HCT116 (cell line): ENCODE measurements around the gene OR11H7. TPM values are rescaled to one million over a fixed set of nuclear protein-coding genes. Genes with fewer than 3 reads are reported as not detected.
"Not testable (repeated sequence)": the region's sequence is repeated elsewhere in the genome, so short reads cannot be mapped to it uniquely, and the experiment has no call there.

Experiments
- ATAC-seq: fragments of 200-7000 bp; cut with Tn5 transposase; 2 replicates; pipeline ENCODE4 v1.9.1; 2020; ENCODE audit warnings: mild to moderate bottlenecking, moderate library complexity
- BruUV-seq: library from RNA; stranded (reverse); fragments of 400-500 nt; replicated peaks from 2 replicates; lab custom pipeline; 2021; lab: Mats Ljungman, UMichigan
- CTCF ChIA-PET: fragments of 300-600 bp; sonication (Branson Sonifier 250); formaldehyde crosslinking; loops from one replicate; lab custom pipeline; 2021; ENCODE audit warnings: antibody characterized with exemption; lab: Charles Lee
- POLR2A ChIA-PET: fragments of 300-600, 350-600 bp; sonication (Branson Sonifier 250); formaldehyde crosslinking; loops from one replicate; lab custom pipeline; 2021; ENCODE audit warnings: antibody characterized with exemption; lab: Charles Lee
- RAD21 ChIA-PET, 2 experiments: fragments of 300-600 bp; sonication (Branson Sonifier 250); formaldehyde crosslinking; loops; one replicate each; lab custom pipeline; 2023; ENCODE audit warnings: low total read pairs in 2 of 2; ENCODE audit not compliant: uncharacterized antibody in 2 of 2, unreplicated experiment in 2 of 2, low non-redundant PET in 1 of 2; lab: Charles Lee
- DNase-seq: peaks from one replicate; pipeline ENCODE4 v3.0.0-alpha.2; 2010; ENCODE audit warnings: low read depth, low spot score
- H2AFZ ChIP-seq: fragments of 200-600 bp; shearing (Covaris generic), sonication (generic); 2 replicates; pipeline ENCODE4 v1.6.1; 2017; ENCODE audit warnings: low read depth, mixed run types, mixed read lengths, antibody characterized with exemption, low read length; ENCODE audit not compliant: poor library complexity, severe bottlenecking
- H3K27ac ChIP-seq: 2 replicates; pipeline ENCODE4 v1.5.1; 2012; ENCODE audit warnings: low read depth, low read length
- H3K27me3 ChIP-seq: fragments of 200-600 bp; sonication (generic); 2 replicates; pipeline ENCODE4 v1.6.1; 2016; ENCODE audit warnings: mixed run types, low read length, mixed read lengths; ENCODE audit not compliant: insufficient read depth
- H3K36me3 ChIP-seq, 2 experiments: fragments of 200-500 bp in 1 of 2; fragments of 200-600 bp in 1 of 2; sonication (Bioruptor generic) in 1 of 2; sonication (generic) in 1 of 2; 2 replicates each; pipeline versions ENCODE4 v1.5.1 to v1.6.1; 2014 to 2016; ENCODE audit warnings: low read length in 2 of 2, inconsistent platforms in 1 of 2, mixed read lengths in 1 of 2, mixed run types in 1 of 2; ENCODE audit not compliant: insufficient read depth in 2 of 2, control insufficient read depth in 1 of 2
- H3K4me1 ChIP-seq, 2 experiments: fragments of 200-600 bp in 1 of 2; sonication (generic) in 1 of 2; 2 replicates each; pipeline versions ENCODE4 v1.5.1 to v1.6.1; 2012 to 2017; ENCODE audit warnings: low read length in 2 of 2, inconsistent platforms in 1 of 2, mild to moderate bottlenecking in 1 of 2, mixed read lengths in 1 of 2, mixed run types in 1 of 2, moderate library complexity in 1 of 2; ENCODE audit not compliant: insufficient read depth in 2 of 2, control insufficient read depth in 1 of 2
- H3K4me2 ChIP-seq: fragments of 200-600 bp; sonication (generic); 2 replicates; pipeline ENCODE4 v1.6.1; 2017; ENCODE audit warnings: mixed run types, low read length, mixed read lengths
- H3K4me3 ChIP-seq, 2 experiments: fragments of 200-600 bp in 1 of 2; sonication (generic) in 1 of 2; replicated peaks in 1 of 2; 2 replicates each; pipeline ENCODE4 v1.5.1; 2011 to 2016; ENCODE audit warnings: low read length in 2 of 2, control low read depth in 1 of 2, low read depth in 1 of 2, mild to moderate bottlenecking in 1 of 2, mixed read lengths in 1 of 2, mixed run types in 1 of 2
- H3K79me2 ChIP-seq: fragments of 200-600 bp; sonication (generic); 2 replicates; pipeline ENCODE4 v1.6.1; 2017; ENCODE audit warnings: mild to moderate bottlenecking, mixed run types, low read length, moderate library complexity, mixed read lengths; ENCODE audit not compliant: insufficient read depth
- H3K9ac ChIP-seq: fragments of 200-600 bp; sonication (generic); 2 replicates; pipeline ENCODE4 v1.6.1; 2016; ENCODE audit warnings: low read length, mixed read lengths
- H3K9me2 ChIP-seq: fragments of 200-600 bp; sonication (generic), shearing (Covaris generic); 2 replicates; pipeline ENCODE4 v1.6.1; 2017; ENCODE audit warnings: mixed run types, mild to moderate bottlenecking, moderate library complexity; ENCODE audit not compliant: insufficient read depth
- H3K9me3 ChIP-seq, 2 experiments: fragments of 200-500 bp in 1 of 2; fragments of 200-600 bp in 1 of 2; sonication (Bioruptor generic) in 1 of 2; sonication (generic) in 1 of 2; 2 replicates each; pipeline ENCODE4 v1.6.1; 2014 to 2017; ENCODE audit warnings: low read length in 2 of 2, mixed read lengths in 2 of 2, inconsistent platforms in 1 of 2, low read depth in 1 of 2, mild to moderate bottlenecking in 1 of 2, mixed run types in 1 of 2, moderate library complexity in 1 of 2; ENCODE audit not compliant: control insufficient read depth in 1 of 2, insufficient read depth in 1 of 2
- H4K20me1 ChIP-seq: fragments of 200-600 bp; sonication (generic), shearing (Covaris generic); 2 replicates; pipeline ENCODE4 v1.6.1; 2017; ENCODE audit warnings: mixed run types, mild to moderate bottlenecking, moderate library complexity; ENCODE audit not compliant: insufficient read depth
- ATF3 ChIP-seq: IDR thresholded peaks from 2 replicates; pipeline ENCODE4 v1.6.1; 2012
- CBX3 ChIP-seq: IDR thresholded peaks from 2 replicates; pipeline ENCODE4 v1.6.1; 2012; ENCODE audit warnings: low read depth
- EZH2 ChIP-seq: fragments of 200-600 bp; sonication (generic); IDR thresholded peaks from 2 replicates; pipeline ENCODE4 v1.6.1; 2017; ENCODE audit warnings: antibody characterized with exemption, mixed run types
- JUND ChIP-seq: IDR thresholded peaks from 2 replicates; pipeline ENCODE4 v1.6.1; 2012
- POLR2AphosphoS5 ChIP-seq: IDR thresholded peaks from 2 replicates; pipeline ENCODE4 v1.6.1; 2011; ENCODE audit warnings: mild to moderate bottlenecking, low read depth, low read length, moderate library complexity
- YY1 ChIP-seq: IDR thresholded peaks from 2 replicates; pipeline ENCODE4 v1.6.1; 2011; ENCODE audit warnings: low read length, low read depth, moderate library complexity, mild to moderate bottlenecking; ENCODE audit not compliant: insufficient replicate concordance; ENCODE audit errors: extremely low read depth
- ZBTB33 ChIP-seq: IDR thresholded peaks from 2 replicates; pipeline ENCODE4 v1.6.1; 2011; ENCODE audit warnings: mild to moderate bottlenecking, low read length, moderate library complexity; ENCODE audit not compliant: insufficient replicate concordance; ENCODE audit errors: extremely low read depth
- intact Hi-C: fragments of 100-400 bp; cut with micrococcal nuclease; formaldehyde crosslinking; loops from 2 replicates; pipeline ENCODE4 v1.10.0; 2022
- total RNA-seq: library from RNA; stranded (reverse); gene quantifications from one replicate; pipeline ENCODE4 v1.2.1, GENCODE V29; 2021; ENCODE audit not compliant: unreplicated experiment

The OR11H7 gene
- total RNA-seq, 1 experiment from 2014 or later, result not detected

- no peak for TF ChIP-seq ZBTB33
- TF ChIP-seq CBX3, result no peak
- no peak for TF ChIP-seq POLR2AphosphoS5
- no peak for TF ChIP-seq JUND
- no peak; the same call in 1 of the 2 replicates for TF ChIP-seq ATF3
- no peak for TF ChIP-seq YY1
- no peak for TF ChIP-seq EZH2
Observed at GRCh38 chr14:20262642-20263128, 33.9 kb downstream of the OR11H7 start (continued).

- H3K4me1 ChIP-seq, H3K4me2 ChIP-seq, BruUV-seq, H3K27me3 ChIP-seq, intact Hi-C loops, H3K79me2 ChIP-seq, H3K9me2 ChIP-seq, H3K36me3 ChIP-seq, H4K20me1 ChIP-seq, H2AFZ ChIP-seq, CTCF ChIA-PET, RAD21 ChIA-PET, POLR2A ChIA-PET, H3K9ac ChIP-seq, DNase-seq, H3K4me3 ChIP-seq, ATAC-seq, H3K27ac ChIP-seq, H3K9me3 ChIP-seq: not testable (repeated sequence)
Observed at GRCh38 chr14:20264361-20264760, 35.6 kb downstream of the OR11H7 start.
